EL (cell line): ENCODE measurements around the gene MGAT4A.
"Not testable (repeated sequence)": the region's sequence is repeated elsewhere in the genome, so short reads cannot be mapped to it uniquely, and the experiment has no call there.

Experiments
- DNase-seq: peaks from one replicate; pipeline ENCODE4 v3.0.0-alpha.2; 2016

MGAT4A gene

DNA sequence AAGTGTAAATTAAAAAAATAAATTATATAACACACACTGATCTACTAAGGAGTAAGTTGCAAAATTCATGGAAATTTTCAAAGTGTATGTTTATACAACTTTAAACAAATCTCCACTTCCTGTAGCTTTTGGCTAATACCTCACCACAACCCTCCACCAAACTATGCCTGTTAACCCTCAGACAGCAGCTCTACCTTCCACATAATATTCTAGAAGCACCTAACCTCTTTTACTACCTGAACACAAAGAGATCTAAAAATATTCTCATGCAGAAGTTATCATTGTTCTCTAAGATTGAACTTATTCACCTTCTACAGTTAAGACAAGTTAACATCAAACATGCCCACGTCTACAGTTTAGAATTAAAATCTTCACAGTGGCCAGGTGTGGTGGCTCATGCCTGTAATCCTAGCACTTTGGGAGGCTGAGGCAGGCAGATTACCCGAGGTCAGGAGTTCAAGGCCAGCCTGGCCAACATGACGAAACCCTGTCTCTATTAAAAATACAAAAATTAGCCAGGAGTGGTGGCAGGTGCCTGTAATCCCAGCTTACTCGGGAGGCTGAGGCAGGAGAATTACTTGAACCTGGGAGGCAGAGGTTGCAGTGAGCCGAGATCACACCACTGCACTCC lies 2.7 kb downstream of the MGAT4A start:
- DNase-seq, result not testable (repeated sequence)

DNA sequence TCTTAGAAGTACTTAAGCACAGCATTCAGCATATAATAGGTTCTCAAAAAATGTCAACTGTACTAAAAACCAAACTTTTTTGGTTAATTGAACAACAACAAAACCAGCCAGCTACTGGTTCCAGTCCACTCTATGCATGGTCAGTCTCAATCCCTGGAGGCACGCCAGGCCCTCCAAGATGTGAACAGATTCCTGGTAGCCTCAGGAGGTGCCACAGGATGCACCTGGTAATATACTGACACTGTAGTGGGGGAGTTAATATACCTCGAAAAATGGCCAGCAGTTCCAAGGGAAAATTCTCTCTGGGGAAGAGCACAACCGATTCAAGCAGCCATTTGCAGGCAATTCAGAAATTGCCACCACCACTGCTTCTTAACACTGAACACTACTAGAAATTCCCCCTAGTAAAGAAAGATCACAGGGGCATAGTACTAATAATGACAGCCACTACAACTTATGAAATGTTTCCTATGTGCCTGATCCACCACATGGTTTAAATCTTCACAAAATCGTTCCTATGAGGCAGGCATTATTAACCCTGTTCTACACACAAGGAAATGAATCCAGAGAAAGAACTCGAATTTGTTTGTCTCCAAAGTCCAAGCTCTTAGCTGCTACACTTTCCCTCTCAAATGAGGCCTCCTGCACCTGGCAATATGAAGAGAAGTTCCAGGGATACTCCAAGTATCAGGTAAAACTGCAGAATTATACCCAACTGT lies 3.4 kb downstream of the MGAT4A start:
- DNase-seq, result no peak

DNA sequence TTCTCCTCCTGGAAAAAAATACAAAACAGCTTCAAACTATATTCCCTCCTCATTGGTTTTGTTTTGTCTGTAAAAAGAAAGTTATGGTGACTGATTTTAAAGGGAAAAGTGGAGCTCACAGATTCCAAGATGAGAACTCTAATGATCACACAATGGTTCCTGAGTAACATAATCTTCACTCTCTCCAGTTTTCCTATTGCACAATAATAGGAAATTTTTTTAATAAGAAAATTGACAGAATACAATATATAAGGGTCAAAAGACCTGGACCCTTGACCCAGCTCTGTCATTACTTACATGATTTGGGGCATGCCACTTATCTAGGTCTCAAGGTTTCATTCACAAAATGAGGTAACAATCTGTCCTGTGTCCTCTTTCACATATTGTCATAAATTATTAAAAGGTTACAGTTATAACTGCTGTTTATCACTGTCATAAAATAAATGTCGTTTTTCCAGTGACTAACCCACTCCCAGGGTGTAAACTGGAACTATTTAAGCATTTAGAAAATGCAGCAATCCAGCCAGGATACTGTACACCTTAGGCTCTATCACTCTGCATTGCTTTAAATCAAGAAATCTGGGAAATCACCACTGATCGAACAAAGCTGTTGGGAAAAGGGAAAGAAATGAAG lies 4.1 kb downstream of the MGAT4A start:
- no peak for DNase-seq

DNA sequence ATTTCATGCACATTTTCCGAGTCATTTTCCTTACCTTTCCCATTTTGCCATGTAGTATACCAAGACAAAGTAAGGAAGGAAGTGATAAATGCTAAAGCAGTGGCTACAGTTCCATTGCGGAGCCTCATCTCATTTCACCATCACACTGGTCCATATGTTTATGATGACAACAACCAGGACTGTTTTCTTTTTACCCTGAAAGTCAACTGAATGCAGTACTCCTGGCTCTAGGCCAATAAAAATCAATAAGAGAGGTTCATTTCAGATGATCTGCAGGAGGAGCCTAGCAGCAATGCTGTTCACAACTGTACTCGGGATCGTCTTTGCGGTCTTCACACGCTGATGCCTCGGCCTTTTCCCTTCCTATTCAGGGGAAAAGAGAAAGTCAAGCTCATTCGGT lies 4.7 kb downstream of the MGAT4A start:
- DNase-seq, result no peak

DNA sequence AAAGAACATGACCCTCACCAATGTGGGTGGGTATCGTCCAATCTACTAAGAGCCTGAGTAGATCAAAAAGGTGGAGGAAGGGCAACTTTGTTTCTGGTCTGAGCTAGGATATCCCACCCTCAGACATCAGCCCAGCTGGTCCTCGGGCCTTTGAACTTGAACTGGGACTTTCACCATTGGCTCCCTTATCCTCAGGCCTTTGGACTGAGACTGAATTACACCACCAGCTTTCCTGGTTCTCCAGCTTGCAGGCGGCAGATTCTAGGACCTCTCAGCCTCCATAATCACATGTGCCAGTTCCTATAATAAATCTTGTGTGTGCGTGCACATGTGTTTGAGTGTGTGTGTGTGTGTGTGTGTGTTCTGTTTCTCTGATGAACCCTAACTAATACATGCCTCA lies 10.6 kb downstream of the MGAT4A start:
- DNase-seq, result no peak

DNA sequence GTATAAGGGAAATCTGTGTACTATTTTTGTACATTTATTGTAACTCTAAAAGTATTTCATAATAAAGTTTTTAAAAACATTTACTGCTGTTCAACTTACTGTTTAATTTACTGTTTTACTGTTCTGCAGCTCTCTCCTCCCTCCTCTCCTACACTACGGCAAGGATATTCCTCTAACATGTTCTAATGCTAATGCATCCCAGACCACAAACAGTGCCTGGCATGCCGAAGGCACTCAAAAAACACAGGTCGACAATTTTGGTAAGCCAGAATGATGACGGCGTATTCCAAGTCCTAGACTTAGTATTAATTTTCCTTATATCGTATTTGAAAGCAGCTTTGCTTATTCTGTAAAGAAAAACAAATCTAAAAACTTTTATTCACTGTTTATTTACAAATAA lies 13.3 kb downstream of the MGAT4A start:
- DNase-seq, result no peak

DNA sequence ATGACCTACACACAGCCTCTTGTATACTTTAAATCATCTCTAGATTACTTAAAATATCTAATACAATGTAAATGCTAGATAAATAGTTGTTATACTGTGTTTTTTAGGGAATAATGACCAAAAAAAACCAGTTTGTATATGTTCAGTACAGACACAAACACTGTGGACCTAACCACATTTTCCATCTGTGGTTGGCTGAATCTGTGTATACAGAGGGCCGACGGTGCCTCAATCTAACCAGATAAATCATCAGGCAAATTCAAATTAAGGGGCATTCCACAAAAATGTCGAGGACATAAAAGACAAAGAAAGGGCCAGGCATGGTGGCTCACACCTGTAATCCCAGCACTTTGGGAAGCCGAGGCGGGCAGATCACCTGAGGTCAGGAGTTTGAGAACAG lies 14.1 kb downstream of the MGAT4A start:
- no peak for DNase-seq

DNA sequence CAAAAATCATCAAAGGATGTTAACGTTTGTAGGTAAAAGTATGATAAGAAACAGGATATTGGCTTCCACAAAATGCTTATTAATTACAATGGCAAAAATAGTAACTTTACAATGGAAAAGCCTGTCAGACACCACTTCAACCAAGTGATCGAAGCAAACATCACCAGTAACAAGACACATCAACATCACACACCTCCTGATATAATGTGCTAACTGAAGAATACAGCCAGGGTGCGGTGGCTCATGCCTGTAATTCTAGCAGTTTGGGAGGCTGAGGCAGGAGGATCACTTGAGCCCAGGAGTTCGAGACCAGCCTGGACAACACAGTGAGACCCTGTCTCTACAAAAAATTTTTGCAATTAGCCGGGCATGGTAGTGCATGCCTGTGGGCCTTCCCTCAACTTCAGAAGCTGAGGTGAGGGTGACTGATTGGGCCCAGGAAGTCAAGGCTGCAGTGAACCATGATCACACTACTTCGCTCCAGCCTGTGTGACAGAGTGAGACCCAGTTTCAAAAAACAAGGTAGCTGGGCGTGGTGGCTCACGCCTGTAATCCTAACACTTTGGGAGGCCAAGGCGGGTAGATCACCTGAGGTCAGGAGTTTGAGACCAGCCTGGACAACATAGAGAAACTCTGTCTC lies 15.0 kb downstream of the MGAT4A start:
- DNase-seq, result no peak

DNA sequence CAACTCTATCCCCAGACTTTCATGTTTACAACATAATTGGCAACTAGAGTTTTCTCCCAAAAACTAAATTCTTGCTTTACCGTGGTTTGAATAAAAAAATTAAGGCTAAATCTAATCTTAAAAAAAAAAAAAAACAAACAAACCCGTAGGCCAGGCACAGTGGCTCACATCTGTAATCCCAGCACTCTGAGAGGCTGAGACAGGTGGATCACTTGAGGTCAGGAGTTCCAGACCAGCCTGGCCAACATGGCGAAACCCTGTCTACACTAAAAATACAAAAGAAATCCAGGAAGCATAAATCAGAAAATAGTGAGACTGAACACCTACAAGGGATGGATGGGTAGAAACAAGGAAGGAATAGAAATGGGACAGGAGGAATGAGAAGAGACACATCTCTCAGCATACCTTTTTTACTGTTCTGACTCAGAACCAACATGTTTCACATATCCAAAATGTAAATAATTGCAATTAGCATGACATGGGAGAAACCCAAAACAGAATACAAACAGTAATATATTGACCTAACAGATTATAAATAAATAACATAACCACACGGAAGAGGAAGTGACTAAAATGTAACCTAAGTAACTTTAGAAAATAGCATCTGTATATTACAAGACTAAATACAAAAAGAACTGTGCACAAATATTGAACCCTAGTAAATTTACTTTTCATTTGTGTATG lies 17.5 kb downstream of the MGAT4A start:
- DNase-seq, result no peak

DNA sequence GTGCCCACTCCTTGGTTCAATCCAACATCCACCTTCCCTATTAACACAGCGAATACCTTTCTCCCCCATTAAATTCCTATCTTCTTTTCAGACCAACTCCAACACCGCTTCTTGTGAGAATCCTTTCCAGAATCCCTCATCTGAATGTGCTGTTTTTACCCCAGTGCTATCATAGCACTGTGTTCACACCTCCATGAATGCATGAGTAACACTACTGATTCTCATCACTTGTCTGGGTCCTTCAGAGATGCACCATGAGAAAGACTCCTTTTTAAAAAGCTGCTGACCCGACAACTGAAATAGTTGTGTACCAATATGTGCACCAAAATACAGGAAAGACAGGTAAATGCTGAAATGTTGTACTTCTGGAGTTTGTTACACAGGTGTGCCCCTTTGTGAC lies 18.8 kb downstream of the MGAT4A start:
- no peak for DNase-seq

DNA sequence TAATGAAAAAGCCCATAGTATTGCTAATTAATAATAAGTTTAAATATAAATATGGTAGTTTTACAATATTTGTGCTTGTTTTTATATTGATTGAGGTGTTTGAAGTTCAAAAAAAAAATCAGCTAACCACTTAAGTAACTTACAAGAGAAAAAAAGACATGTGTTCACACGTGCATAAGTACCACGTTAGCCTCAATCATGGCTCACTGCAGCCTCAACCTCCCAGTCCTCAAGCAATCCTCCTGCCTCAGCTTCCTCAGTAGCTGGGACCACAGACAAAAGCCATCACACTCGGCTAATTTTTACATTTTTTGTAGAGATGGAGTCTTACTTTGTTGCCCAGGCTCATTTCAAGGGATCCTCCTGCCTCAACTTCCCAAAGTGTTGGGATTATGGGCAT lies 19.4 kb downstream of the MGAT4A start:
- DNase-seq, result no peak

DNA sequence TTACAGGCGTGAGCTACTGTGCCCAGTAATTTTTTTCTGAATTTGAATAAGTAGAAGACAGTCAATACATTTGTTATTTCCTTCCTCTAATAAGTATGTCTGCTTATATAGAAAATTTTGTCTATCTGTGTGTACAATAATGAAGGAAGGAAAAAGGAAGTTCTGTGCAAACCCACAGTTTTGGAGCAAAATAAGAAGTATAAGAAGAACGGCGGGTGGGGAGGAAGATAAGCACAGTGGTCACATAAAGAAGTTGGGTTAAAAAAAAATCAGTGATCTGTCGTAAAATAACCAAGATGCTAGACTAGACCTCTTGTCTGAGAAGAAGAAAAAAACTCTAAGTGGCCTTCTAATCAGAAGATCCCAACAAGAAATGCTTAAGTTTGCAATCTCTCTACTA lies 20.2 kb downstream of the MGAT4A start:
- no peak for DNase-seq

DNA sequence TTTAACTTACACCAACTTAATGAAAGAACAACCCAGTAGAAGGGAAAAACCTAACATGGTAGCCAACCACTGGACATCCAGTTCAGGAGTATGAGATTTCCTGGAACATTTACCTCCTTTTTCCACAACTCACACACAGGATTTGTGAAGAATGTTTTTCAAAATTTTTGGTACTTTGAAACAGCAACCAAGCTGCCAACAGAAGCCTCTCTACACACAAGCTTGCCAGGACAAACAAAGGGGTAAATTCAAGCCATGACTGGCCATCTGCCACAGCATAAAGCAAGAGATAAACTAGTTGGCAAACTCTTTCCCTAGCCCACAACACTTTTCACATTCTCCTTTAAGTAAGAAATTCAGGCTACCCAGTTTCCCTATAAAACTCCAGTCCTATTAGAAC lies 21.4 kb downstream of the MGAT4A start:
- no peak for DNase-seq

DNA sequence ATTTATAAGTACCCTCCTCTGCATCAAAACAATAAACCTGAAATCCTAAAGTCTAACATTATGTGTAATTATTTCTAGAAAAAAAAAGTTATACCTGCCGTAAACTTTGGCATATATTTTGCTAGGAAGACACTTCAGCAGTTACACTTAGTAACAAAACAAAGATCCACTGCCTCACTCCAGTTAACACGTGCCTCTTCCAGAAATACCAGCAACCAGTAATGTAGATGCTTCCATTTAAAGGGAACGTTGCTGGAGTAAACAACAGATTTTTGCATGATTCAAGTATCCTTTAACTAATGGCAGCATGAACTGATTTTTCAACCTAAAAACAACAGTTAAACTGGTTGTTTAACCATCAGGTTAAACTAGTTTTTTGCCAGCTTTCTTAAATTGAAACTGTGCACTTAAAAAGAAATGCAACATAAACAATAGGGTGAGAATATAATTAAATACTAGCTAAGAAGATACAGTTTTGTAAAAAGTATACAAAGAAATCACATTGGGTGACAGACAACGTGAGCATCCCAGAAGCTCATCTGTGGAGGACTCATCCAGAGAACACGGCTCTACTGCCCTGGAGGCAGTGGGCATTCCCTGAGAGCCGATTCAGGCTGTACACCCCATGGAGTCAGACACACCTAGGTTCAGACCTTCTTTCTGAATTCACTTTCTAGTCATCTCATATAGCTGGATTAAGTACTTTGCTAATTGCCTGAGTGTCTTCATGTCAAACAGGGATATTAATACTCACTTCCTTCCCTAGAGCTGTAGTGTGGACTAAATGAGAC lies 22.3 kb downstream of the MGAT4A start:
- no peak for DNase-seq

DNA sequence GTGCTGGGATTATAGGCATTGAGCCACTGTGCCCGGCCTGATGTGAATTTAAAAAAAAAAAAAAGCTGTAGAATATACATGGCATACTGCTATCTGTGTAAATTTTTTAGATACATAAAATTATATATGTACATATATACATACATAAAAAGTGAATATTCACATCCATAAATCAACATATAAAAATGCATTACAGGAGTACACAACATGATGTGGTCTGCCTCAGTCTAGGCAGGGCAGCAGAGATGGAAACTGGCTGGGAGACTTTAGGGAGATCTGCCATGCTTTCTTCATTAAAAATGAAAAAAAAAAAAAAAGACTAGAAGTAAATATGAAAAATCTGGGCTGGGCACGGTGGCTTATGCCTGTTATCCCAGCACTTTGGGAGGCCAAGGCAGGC lies 24.3 kb downstream of the MGAT4A start:
- no peak for DNase-seq

DNA sequence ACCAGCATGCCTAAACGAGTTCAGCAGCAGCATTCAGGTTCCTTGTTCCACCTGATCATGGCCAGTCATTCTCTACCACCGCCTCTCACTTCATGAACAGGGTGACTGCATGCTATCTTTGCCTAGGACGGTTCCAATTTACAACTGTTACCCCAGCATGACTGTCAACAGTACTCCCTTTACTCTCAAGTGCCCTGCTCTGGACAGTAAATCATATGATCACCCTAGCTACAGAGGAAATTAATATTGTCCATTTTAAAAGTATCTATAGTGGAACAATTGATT lies 25.7 kb downstream of the MGAT4A start:
- DNase-seq, result no peak

DNA sequence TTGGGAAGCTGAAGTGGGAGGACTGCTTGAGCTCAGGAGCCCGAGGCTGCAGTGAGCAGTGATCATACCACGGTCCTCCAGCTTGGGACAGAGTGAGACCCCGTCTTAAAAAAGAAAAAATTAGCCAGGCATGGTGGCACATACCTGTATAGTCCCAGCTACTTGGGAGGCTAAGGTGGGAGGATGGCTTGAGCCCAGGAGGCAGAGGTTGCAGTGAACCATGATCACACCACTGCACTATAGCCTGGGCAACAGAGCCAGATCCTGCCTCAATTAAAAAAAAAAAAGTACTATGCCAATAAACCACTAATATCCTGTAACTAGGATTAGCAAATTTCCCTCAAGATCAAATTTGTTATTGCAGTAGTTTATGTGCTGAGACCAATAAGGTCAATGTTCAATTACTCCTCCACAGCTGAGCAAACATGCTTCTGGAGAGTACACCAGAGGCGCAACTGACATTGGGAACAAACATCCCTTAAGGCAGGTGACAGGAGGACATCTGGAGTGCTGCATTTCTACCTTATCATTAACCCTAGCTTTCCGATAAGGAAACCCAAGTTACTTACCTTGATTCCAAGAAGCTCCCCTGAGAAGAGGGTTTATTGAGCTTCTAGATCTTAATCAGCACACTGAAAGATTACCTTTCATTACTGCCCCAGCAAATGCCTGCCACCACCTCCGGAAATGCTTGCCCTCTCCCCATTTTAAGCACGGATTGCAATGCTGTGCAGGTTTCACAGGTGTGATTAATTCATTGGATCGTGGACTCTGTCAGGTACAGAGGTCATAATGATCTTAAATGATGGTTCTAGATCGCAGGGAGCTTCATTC lies 26.2 kb downstream of the MGAT4A start:
- no peak for DNase-seq

DNA sequence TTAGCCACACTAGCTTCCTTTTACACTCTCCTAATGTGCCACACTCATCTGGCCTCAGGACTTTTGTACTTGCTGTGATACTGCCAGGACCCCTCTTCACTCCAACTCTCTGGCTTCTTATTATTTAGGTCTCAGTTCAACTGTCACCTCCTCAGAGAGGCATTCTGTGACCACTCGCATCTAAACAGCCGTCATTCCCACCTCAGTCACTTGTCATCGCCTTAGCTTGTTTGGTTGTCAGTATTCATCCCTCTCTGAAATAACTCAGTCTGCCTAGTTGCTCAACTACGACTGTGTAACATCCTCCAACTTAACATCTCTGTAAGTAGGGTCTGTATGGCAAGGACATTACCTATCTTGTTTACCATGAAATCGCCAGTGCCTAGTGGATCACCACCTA lies 27.2 kb downstream of the MGAT4A start:
- DNase-seq, result no peak

DNA sequence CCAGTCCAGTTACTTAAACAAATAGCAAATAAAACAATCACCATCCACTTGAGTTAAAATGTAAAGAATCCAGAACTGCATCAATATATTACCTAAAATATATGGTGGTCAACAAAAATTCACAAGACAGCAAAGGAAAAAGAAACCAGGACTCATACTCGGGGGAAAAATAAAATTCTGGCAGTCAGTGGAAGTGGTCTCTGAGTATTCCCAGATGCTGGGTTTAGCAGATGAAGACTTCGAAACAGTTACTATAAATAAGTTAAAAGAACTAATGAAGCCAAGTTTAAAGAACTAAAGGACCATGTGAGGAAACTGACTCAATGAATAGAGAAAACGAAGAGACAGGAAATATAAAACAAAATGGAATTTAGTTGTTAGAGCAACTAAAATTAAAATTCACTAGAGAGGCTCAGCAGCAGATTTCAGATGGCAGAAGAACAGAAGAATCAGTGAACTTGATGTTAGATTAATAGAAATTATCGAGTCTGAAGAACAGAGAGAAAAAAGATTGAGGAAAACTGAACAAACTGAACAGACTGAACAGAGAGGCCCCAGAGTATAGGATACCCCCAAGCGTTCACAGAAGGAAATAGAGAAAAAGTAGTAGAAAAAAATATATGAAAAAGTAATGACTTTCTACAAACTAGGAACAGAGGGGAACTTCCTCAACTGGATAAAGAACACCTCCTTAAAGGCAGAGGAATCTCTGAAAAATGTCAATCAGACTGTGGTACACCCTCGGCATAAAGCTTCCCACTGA lies 27.9 kb downstream of the MGAT4A start:
- DNase-seq, result no peak

DNA sequence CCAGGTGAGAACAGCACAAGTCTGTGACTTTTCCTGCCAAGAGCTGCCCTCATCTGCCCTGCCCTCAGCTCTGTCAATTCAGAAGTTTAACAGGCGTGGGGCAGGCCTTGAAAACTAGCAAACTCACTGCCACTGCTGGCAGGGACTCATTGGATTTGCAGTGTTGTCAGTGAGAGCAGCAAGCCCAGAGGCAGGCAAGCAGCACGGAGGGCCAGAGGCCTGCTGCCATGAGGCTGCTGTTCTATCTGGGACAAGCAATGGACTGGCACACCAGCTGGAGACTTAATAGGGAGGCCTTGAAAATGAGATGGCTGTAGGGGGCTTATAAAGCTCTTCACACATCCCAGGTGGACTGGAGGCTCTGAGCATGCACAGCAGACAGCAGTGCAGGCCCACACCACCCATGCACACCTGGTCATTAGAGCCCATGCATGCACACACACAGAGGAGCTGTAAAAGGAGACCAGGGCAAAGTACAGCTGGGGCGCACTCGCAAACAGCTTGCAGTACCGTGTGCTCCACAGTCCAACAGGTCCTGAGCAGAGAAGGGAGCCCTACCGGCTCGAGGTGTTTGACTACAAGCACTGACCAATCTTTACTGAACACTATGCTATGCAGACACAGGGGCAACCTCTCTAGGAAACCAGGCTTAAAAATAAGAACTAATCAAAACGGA lies 28.7 kb downstream of the MGAT4A start:
- peak; percentile 1 for DNase-seq

DNA sequence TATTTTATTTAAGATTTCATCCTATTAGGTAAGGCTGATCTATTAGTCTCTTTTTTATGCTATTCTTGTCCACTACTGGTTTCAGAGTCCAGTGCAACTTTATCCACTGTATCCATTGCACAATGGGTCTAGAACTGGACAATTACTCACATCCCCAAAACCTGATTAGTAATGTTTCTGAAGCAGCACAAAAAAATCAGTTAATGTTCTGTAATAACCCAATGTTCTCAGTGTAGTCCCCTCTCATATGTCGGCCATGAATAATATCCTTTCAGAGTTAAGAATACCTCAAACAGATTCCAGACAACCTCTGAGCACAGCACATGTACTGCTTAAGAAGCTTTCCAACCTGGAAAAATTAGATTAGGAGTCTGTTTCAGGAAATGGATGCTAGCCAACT lies 29.7 kb downstream of the MGAT4A start:
- no peak for DNase-seq
